Hepatocyte (in vitro differentiated cells): ENCODE data around the gene LRRC38. TPM values are rescaled to one million over a fixed set of nuclear protein-coding genes. Genes with fewer than 3 reads are reported as not detected.
A peak's percentile ranks its signal among the peaks of the same experiment; 100 is the strongest.

ENCODE experiments used
- DNase-seq: peaks from one replicate; pipeline ENCODE4 v3.0.0-alpha.2; 2016; ENCODE audit warnings: low spot score
- H2AFZ ChIP-seq: fragments of 200-600 bp; sonication (generic); 2 replicates; pipeline ENCODE4 v1.6.0; 2016; ENCODE audit warnings: antibody characterized with exemption, mild to moderate bottlenecking
- H3K27ac ChIP-seq: fragments of 200-600 bp; sonication (generic); 2 replicates; pipeline ENCODE4 v1.5.1; 2016; ENCODE audit warnings: mild to moderate bottlenecking
- H3K27me3 ChIP-seq: fragments of 200-600 bp; sonication (generic); 2 replicates; pipeline ENCODE4 v1.6.1; 2016
- H3K36me3 ChIP-seq: fragments of 200-600 bp; sonication (generic); replicated peaks from 2 replicates; pipeline ENCODE4 v1.5.1; 2016; ENCODE audit warnings: low read depth; ENCODE audit not compliant: insufficient read depth
- H3K4me1 ChIP-seq: fragments of 200-600 bp; sonication (generic); 2 replicates; pipeline ENCODE4 v1.5.1; 2016; ENCODE audit warnings: mild to moderate bottlenecking, moderate library complexity; ENCODE audit not compliant: insufficient read depth
- H3K4me2 ChIP-seq: fragments of 200-600 bp; sonication (generic); 2 replicates; pipeline ENCODE4 v1.6.0; 2016
- H3K4me3 ChIP-seq: fragments of 200-600 bp; sonication (generic); 2 replicates; pipeline ENCODE4 v1.5.1; 2016; ENCODE audit warnings: mild to moderate bottlenecking
- H3K79me2 ChIP-seq: fragments of 200-600 bp; sonication (generic); 2 replicates; pipeline ENCODE4 v1.6.0; 2017; ENCODE audit warnings: mild to moderate bottlenecking
- H3K9me2 ChIP-seq: fragments of 200-600 bp; sonication (generic); replicated peaks from 2 replicates; pipeline ENCODE4 v1.6.0; 2017; ENCODE audit warnings: mild to moderate bottlenecking; ENCODE audit not compliant: insufficient read depth
- H3K9me3 ChIP-seq: fragments of 200-600 bp; sonication (generic); 2 replicates; pipeline ENCODE4 v1.5.1; 2016; ENCODE audit warnings: low read depth, mild to moderate bottlenecking
- H4K20me1 ChIP-seq: fragments of 200-600 bp; sonication (generic); 2 replicates; pipeline ENCODE4 v1.6.0; 2016; ENCODE audit warnings: mild to moderate bottlenecking; ENCODE audit not compliant: insufficient read depth, poor library complexity, severe bottlenecking
- EZH2 ChIP-seq: fragments of 200-600 bp; sonication (generic); IDR thresholded peaks from 2 replicates; pipeline ENCODE4 v1.6.1; 2016; ENCODE audit warnings: antibody characterized with exemption, mild to moderate bottlenecking, borderline replicate concordance
- EZH2phosphoT487 ChIP-seq: fragments of 200-600 bp; sonication (generic); IDR thresholded peaks from one replicate; pipeline ENCODE4 v1.6.1; 2018; ENCODE audit warnings: antibody characterized with exemption, mild to moderate bottlenecking, low read depth, moderate library complexity; ENCODE audit not compliant: unreplicated experiment, severe bottlenecking
- WGBS: methylation state at CpG from one replicate; pipeline ENCODE4 v1.1.6; 2016; ENCODE audit warnings: low lambda C conversion rate; ENCODE audit errors: missing lambda C conversion rate; 5-methylcytosine and 5-hydroxymethylcytosine counted together
- polyA plus RNA-seq: library from polyadenylated mRNA; unstranded; fragments of >200 nt; fragmentation: Nextera tagmentation; extraction: Ambion mirVana; gene quantifications from 2 replicates; pipeline ENCODE4 v1.2.1, GENCODE V29; 2016
- total RNA-seq: library from RNA; depleted of rRNA; stranded (reverse); fragments of >200 nt; gene quantifications from 2 replicates; pipeline ENCODE4 v1.2.3, GENCODE V29; 2014
- TF ChIP-seq, protein P1 (sequence below): fragments of 200-600 bp; sonication (generic); IDR thresholded peaks from 2 replicates; pipeline ENCODE4 v1.5.1; 2016; ENCODE audit warnings: antibody characterized with exemption, mild to moderate bottlenecking; ENCODE audit not compliant: poor library complexity

The LRRC38 gene
- total and polyA plus RNA-seq, 2 experiments from 2014 or later = 3.8 to 26.7 TPM

DNA sequence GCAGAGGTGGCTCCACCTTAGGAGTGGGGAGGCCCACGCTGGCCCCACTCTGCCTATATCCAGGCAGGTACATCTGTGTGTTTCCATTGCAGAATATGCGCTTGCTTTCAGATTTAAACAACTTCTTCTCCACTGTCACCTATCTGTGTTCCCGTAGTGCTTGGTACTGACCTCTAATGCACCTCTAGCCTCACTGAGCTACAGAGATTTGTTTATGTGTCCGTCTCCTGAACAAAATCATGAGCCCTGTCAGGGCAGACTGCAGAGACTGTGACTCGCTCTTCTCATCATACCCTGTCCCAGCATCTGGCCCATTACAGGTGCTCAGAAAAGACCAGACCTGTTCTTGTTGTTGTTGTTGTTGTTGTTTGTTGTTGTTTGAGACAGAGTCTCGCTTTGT, 14.5 kb upstream of the LRRC38 start:
- H3K9me2 ChIP-seq = no peaks in the 10 kb centered on the region
- WGBS = 73% methylated on average over 6 of the region's 6 CpGs
- H3K4me3 ChIP-seq = no peak overlapping the region
- H3K36me3 ChIP-seq = no peaks in the 10 kb centered on the region
- H3K27ac ChIP-seq = no peak overlapping the region
- H4K20me1 ChIP-seq = no peaks in the 10 kb centered on the region
- H2AFZ ChIP-seq = no peak overlapping the region
- H3K79me2 ChIP-seq = no peaks in the 10 kb centered on the region
- H3K9me3 ChIP-seq = no peaks in the 10 kb centered on the region
- TF ChIP-seq EZH2 = no peak
- DNase-seq = no peak
- no peaks in the 10 kb centered on the region for H3K4me1 ChIP-seq
- no peak overlapping the region for H3K4me2 ChIP-seq
- H3K27me3 ChIP-seq = no peaks in the 10 kb centered on the region

- Histone ChIP-seq H3K9me3 (no peaks in the 10 kb centered on the region), H3K27ac (no peak overlapping the region), H3K4me1 (no peaks in the 10 kb centered on the region), H3K36me3 (no peaks in the 10 kb centered on the region), H3K4me2 (no peak overlapping the region), H2AFZ (no peak overlapping the region), H4K20me1 (no peaks in the 10 kb centered on the region), H3K4me3 (no peak overlapping the region), H3K27me3 (no peaks in the 10 kb centered on the region), H3K9me2 (no peaks in the 10 kb centered on the region), H3K79me2 (no peaks in the 10 kb centered on the region)
- DNase-seq = no peak
- 67% methylated on average over 8 of the region's 8 CpGs for WGBS
- TF ChIP-seq EZH2phosphoT487 (no peak), EZH2 (no peak)
- TF ChIP-seq, protein P1, sequence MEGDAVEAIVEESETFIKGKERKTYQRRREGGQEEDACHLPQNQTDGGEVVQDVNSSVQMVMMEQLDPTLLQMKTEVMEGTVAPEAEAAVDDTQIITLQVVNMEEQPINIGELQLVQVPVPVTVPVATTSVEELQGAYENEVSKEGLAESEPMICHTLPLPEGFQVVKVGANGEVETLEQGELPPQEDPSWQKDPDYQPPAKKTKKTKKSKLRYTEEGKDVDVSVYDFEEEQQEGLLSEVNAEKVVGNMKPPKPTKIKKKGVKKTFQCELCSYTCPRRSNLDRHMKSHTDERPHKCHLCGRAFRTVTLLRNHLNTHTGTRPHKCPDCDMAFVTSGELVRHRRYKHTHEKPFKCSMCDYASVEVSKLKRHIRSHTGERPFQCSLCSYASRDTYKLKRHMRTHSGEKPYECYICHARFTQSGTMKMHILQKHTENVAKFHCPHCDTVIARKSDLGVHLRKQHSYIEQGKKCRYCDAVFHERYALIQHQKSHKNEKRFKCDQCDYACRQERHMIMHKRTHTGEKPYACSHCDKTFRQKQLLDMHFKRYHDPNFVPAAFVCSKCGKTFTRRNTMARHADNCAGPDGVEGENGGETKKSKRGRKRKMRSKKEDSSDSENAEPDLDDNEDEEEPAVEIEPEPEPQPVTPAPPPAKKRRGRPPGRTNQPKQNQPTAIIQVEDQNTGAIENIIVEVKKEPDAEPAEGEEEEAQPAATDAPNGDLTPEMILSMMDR = no peak
These were observed 10.1 kb upstream of the LRRC38 start for GRCh38 chr1:13523780-13524477.

DNA sequence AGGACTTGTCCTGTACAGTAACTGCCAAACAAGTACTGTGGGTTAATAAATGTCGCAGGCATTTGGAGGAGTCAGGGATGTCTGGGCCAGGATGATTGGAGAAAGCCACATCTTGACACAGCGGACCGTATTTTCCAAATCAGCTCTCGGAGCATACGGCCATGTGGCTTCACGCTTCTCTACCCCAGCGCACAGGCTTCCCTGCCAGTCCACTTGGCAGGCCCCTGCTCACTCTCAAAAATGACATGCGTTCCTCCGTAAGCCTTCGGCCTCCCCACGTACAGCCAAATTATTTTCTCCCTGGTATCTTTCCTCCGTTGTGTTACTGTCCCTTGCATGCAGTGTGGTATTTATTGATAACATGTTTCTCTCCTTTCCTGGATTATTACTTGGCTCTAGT, 7.2 kb upstream of the LRRC38 start:
- Histone ChIP-seq H3K27me3 (peaks cover 24% of the 10 kb centered on the region), H3K27ac (no peak overlapping the region), H3K4me1 (no peaks in the 10 kb centered on the region), H3K4me2 (no peak overlapping the region), H3K4me3 (no peak overlapping the region), H3K36me3 (no peaks in the 10 kb centered on the region), H3K9me2 (no peaks in the 10 kb centered on the region), H3K9me3 (no peaks in the 10 kb centered on the region), H3K79me2 (no peaks in the 10 kb centered on the region), H4K20me1 (no peaks in the 10 kb centered on the region), H2AFZ (no peak overlapping the region)
- no peak for TF ChIP-seq EZH2
- no peak for TF ChIP-seq EZH2phosphoT487
- 92% methylated on average over 12 of the region's 12 CpGs for WGBS
- no peak for DNase-seq

DNA sequence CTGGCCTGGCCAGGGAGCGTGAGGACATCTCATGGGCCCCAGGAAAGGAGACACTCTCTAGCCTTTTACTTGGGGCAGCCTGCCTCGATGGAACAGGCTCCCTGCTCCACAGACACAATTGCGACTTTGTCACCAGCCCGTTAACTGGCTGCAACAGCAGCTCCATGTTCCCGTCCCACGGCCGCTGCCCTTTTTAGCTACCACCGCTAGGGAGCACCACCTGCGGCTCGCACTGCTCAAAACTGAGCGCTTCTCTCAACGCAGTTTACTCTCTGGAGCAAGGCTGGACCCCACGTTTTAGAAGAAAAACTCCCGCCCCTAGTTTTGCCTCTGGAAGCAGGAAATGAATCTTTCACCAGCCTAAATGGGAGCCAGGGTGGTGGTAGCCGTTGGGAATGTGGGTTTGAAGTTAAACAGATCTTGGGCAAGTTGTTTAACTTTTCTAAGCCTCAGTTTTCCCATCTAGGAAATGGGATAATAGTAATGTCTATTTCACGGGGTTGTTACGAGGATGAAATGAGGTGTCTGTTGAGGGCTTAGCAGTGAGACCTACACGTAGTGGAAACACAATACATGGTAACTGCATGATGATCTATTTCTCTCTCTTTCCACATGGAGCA, 3.5 kb upstream of the LRRC38 start:
- H3K36me3 ChIP-seq = no peaks in the 10 kb centered on the region
- 25% methylated on average over 18 of the region's 18 CpGs for WGBS
- H3K27ac ChIP-seq = no peak overlapping the region
- H3K4me3 ChIP-seq = no peak overlapping the region
- no peaks in the 10 kb centered on the region for H3K9me2 ChIP-seq
- no peaks in the 10 kb centered on the region for H4K20me1 ChIP-seq
- no peaks in the 10 kb centered on the region for H3K9me3 ChIP-seq
- H3K4me2 ChIP-seq = no peak overlapping the region
- no peak overlapping the region for H2AFZ ChIP-seq
- no peaks in the 10 kb centered on the region for H3K4me1 ChIP-seq
- peak; percentile 49 for DNase-seq
- peaks cover 54% of the 10 kb centered on the region for H3K27me3 ChIP-seq
- no peaks in the 10 kb centered on the region for H3K79me2 ChIP-seq
- TF ChIP-seq EZH2phosphoT487 (no peak), EZH2 (peak; percentile 52)
- TF ChIP-seq, protein P1 = peak; percentile 41
